SU-DHL-6 (cell line): Measurements from ENCODE around the gene SERPINH1.

Source experiments
- H2AFZ ChIP-seq: fragments of 200-600 bp; sonication (generic); 2 replicates; pipeline ENCODE4 v1.6.1; 2014; ENCODE audit warnings: low read depth, mild to moderate bottlenecking, moderate library complexity, mixed read lengths, antibody characterized with exemption, low read length; ENCODE audit not compliant: severe bottlenecking
- H3F3A ChIP-seq: fragments of 200-600 bp; shearing (Covaris generic); 2 replicates; pipeline ENCODE4 v1.6.0; 2016; ENCODE audit warnings: antibody characterized with exemption, mild to moderate bottlenecking; ENCODE audit not compliant: insufficient read depth
- H3K27ac ChIP-seq: fragments of 200-600 bp; sonication (generic); 2 replicates; pipeline ENCODE4 v1.5.1; 2016; ENCODE audit warnings: low read depth, mild to moderate bottlenecking, low read length, moderate library complexity, mixed read lengths
- H3K27me3 ChIP-seq: fragments of 200-600 bp; sonication (generic), shearing (Covaris generic); 2 replicates; pipeline ENCODE4 v1.6.0; 2014; ENCODE audit warnings: mild to moderate bottlenecking, low read length
- H3K36me3 ChIP-seq: fragments of 200-600 bp; sonication (generic); 2 replicates; pipeline ENCODE4 v1.6.1; 2014; ENCODE audit warnings: mild to moderate bottlenecking, low read length, mixed read lengths
- H3K4me2 ChIP-seq: fragments of 300-600, 200-600 bp; shearing (Covaris generic), sonication (generic); 2 replicates; pipeline ENCODE4 v1.6.0; 2014; ENCODE audit warnings: low read length, low read depth, mild to moderate bottlenecking; ENCODE audit not compliant: poor library complexity, severe bottlenecking
- H3K4me3 ChIP-seq: fragments of 200-600 bp; sonication (generic); 2 replicates; pipeline ENCODE4 v1.5.1; 2014; ENCODE audit warnings: antibody characterized with exemption, low read length, mild to moderate bottlenecking, mixed read lengths; ENCODE audit not compliant: insufficient read depth, poor library complexity, severe bottlenecking
- H3K79me2 ChIP-seq: fragments of 200-600 bp; sonication (generic); 2 replicates; pipeline ENCODE4 v1.6.1; 2014; ENCODE audit warnings: mild to moderate bottlenecking, low read length, moderate library complexity; ENCODE audit not compliant: insufficient read depth
- H3K9ac ChIP-seq: fragments of 200-600 bp; sonication (generic); 2 replicates; pipeline ENCODE4 v1.7.0; 2014; ENCODE audit warnings: mild to moderate bottlenecking, low read length
- H3K9me2 ChIP-seq: fragments of 200-600 bp; sonication (generic); replicated peaks from 2 replicates; pipeline ENCODE4 v1.6.1; 2014; ENCODE audit warnings: low read length; ENCODE audit not compliant: insufficient read depth
- H3K9me3 ChIP-seq: fragments of 200-600 bp; sonication (generic); 2 replicates; pipeline ENCODE4 v1.6.1; 2014; ENCODE audit warnings: low read length, mixed read lengths; ENCODE audit not compliant: insufficient read depth
- H4K20me1 ChIP-seq: fragments of 200-600 bp; sonication (generic); 2 replicates; pipeline ENCODE4 v1.6.1; 2014; ENCODE audit warnings: low read depth, mild to moderate bottlenecking, antibody characterized with exemption, low read length, moderate library complexity, mixed read lengths
- EZH2phosphoT487 ChIP-seq: fragments of 200-600 bp; sonication (generic), shearing (Covaris generic); conservative IDR thresholded peaks from 2 replicates; pipeline ENCODE4 v1.6.1; 2018; ENCODE audit warnings: mild to moderate bottlenecking, antibody characterized with exemption, low read length, moderate library complexity, mixed read lengths
- TF ChIP-seq, protein P1 (sequence below): fragments of 200-600 bp; sonication (generic); IDR thresholded peaks from one replicate; pipeline ENCODE4 v1.5.1; 2017; ENCODE audit warnings: antibody characterized with exemption, mild to moderate bottlenecking, low read length, moderate library complexity; ENCODE audit not compliant: insufficient read depth, poor library complexity, severe bottlenecking

Gene SERPINH1

DNA sequence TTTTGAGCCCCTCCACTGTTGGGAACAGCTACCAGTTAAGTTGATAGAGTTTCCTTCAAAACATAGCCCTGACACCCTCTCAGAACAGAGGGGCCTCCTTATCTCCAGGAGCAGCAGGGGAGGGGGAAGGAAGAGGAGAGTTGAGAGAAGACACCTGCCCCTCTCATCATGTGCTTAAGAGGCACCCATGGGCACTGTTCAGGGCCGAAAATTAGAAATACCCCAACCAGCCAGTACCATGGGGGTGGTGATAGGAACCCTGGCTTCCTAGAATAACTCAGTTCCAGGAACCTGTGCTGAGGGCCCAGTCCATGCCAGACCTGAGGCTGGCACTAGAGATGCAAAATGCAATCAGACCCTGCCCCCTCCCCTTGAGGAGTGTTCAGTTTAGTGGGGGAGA is 27.0 kb upstream of the SERPINH1 start:
- no peak for TF ChIP-seq EZH2phosphoT487
- TF ChIP-seq, protein P1, sequence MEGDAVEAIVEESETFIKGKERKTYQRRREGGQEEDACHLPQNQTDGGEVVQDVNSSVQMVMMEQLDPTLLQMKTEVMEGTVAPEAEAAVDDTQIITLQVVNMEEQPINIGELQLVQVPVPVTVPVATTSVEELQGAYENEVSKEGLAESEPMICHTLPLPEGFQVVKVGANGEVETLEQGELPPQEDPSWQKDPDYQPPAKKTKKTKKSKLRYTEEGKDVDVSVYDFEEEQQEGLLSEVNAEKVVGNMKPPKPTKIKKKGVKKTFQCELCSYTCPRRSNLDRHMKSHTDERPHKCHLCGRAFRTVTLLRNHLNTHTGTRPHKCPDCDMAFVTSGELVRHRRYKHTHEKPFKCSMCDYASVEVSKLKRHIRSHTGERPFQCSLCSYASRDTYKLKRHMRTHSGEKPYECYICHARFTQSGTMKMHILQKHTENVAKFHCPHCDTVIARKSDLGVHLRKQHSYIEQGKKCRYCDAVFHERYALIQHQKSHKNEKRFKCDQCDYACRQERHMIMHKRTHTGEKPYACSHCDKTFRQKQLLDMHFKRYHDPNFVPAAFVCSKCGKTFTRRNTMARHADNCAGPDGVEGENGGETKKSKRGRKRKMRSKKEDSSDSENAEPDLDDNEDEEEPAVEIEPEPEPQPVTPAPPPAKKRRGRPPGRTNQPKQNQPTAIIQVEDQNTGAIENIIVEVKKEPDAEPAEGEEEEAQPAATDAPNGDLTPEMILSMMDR, result no peak
- Histone ChIP-seq H3K36me3 (no peaks in the 10 kb centered on the region), H4K20me1 (no peaks in the 10 kb centered on the region), H3K9ac (no peak overlapping the region), H2AFZ (no peak overlapping the region), H3K9me3 (no peaks in the 10 kb centered on the region), H3K27me3 (no peaks in the 10 kb centered on the region), H3K9me2 (no peaks in the 10 kb centered on the region), H3K79me2 (no peaks in the 10 kb centered on the region), H3K4me3 (no peak overlapping the region), H3K27ac (no peak overlapping the region), H3K4me2 (no peak overlapping the region), H3F3A (no peaks in the 10 kb centered on the region)

DNA sequence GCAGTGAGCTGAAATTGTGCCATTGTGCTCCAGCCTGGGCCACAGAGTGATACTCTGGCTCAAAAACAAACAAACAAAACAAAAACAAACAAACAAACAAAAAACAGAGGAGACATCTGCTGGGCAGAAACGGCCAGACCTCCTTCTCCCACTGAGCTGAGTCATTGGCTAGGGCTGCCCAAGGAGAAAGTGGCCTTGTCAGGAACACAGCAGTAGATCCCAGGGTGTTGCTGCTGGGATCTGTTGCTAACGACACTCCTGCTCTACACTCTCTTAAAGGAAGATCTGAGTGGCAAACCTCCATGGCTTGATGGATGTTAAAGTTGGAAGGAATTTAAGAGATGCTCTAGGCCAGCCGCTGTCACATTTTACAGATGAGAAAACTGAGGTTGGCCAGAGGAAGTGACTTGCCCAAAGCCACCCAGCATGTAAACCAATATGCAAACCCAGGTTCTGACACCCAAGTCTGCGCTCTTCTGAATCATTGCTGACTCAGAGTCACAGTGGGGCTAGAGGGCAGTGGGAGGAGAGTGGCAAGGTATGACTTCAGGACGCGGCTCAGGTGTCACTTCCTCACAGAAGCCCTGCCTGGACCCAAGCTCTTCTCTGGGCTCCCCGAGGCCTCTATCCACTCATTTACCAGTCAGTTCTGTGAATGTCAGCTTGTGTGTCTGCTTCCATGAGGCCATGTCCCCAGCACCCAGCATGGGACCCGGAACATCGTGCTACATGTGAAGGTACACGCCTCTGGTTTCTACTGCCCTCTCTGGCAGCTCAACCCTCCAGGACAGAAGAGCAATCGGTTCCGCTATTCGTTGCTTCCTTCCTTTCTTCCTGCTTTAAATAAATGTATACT is 25.0 kb upstream of the SERPINH1 start:
- H3K79me2 ChIP-seq, result no peaks in the 10 kb centered on the region
- no peaks in the 10 kb centered on the region for H3K9me3 ChIP-seq
- H3K4me2 ChIP-seq, result peak overlapping the region; percentile 3
- no peaks in the 10 kb centered on the region for H3K36me3 ChIP-seq
- TF ChIP-seq, protein P1, result no peak
- no peak for TF ChIP-seq EZH2phosphoT487
- H3K27ac ChIP-seq, result no peak overlapping the region
- H3K27me3 ChIP-seq, result no peaks in the 10 kb centered on the region
- H3K9ac ChIP-seq, result no peak overlapping the region
- H3K9me2 ChIP-seq, result no peaks in the 10 kb centered on the region
- H3F3A ChIP-seq, result no peaks in the 10 kb centered on the region
- no peak overlapping the region for H2AFZ ChIP-seq
- no peak overlapping the region for H3K4me3 ChIP-seq
- H4K20me1 ChIP-seq, result no peaks in the 10 kb centered on the region

DNA sequence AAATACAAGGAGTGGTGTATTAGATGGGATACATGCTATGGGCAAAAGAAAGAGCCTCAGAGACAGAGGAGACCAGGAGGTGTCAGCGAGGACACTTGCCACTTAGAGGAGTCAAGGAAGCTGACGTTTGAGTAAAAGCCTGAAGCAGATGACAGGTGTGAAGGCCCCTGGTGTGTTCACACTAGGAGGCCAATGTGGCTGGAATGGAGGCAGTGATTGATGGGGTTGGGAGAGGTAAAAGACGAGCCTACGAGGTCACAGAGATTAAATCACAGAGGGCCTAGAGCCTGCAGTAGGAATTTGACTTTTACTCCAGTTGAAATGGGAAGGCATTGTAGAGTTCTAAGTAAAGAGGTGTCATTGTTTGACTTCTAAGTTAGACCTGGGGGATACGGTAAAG is 24.3 kb upstream of the SERPINH1 start:
- no peaks in the 10 kb centered on the region for H3K79me2 ChIP-seq
- H2AFZ ChIP-seq, result no peak overlapping the region
- H3K4me2 ChIP-seq, result peak overlapping the region; percentile 3
- H3K9me2 ChIP-seq, result no peaks in the 10 kb centered on the region
- H3K9me3 ChIP-seq, result no peaks in the 10 kb centered on the region
- no peaks in the 10 kb centered on the region for H3K36me3 ChIP-seq
- no peak overlapping the region for H3K27ac ChIP-seq
- H3K27me3 ChIP-seq, result no peaks in the 10 kb centered on the region
- H3F3A ChIP-seq, result no peaks in the 10 kb centered on the region
- H3K9ac ChIP-seq, result no peak overlapping the region
- TF ChIP-seq, protein P1, result no peak
- no peak for TF ChIP-seq EZH2phosphoT487
- no peaks in the 10 kb centered on the region for H4K20me1 ChIP-seq
- no peak overlapping the region for H3K4me3 ChIP-seq
